ENCODE measurements around the gene AGAP1. TPM values are rescaled to one million over a fixed set of nuclear protein-coding genes. Genes with fewer than 3 reads are reported as not detected.

Gene AGAP1
- polyA plus RNA-seq, 1 experiment, result 12.4 TPM

DNA sequence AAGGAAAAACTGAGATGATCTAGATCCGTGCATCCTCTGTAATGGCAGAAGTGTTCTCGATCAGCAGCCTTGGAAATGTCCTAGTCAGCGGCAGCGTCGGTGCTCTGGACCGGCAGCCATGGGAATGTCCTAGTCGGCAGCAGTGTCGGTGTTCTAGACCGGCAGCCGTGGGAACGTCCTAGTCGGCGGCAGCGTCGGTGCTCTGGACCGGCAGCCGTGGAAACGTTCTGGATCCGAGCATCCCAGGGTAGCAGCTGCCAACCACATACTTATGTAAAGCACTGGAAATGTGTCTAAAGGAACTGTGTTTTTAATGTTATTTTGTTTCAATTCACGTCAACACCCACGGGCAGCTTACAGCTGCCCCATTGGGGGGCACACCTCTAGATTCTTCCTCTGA is 615.6 kb downstream of the AGAP1 start:
- Histone ChIP-seq H3K27me3 (ENCODE audit: control insufficient read depth, insufficient read depth, low read length) (no peaks in the 10 kb centered on the region), H3K27ac (ENCODE audit: low read depth, low read length) (no peak overlapping the region), H3K9me3 (ENCODE audit: control insufficient read depth, insufficient read depth, low read length) (no peaks in the 10 kb centered on the region; the same call in 1 of the 2 replicates), H3K4me3 (ENCODE audit: low read depth, low read length) (no peak overlapping the region)
- TF ChIP-seq, protein P1, sequence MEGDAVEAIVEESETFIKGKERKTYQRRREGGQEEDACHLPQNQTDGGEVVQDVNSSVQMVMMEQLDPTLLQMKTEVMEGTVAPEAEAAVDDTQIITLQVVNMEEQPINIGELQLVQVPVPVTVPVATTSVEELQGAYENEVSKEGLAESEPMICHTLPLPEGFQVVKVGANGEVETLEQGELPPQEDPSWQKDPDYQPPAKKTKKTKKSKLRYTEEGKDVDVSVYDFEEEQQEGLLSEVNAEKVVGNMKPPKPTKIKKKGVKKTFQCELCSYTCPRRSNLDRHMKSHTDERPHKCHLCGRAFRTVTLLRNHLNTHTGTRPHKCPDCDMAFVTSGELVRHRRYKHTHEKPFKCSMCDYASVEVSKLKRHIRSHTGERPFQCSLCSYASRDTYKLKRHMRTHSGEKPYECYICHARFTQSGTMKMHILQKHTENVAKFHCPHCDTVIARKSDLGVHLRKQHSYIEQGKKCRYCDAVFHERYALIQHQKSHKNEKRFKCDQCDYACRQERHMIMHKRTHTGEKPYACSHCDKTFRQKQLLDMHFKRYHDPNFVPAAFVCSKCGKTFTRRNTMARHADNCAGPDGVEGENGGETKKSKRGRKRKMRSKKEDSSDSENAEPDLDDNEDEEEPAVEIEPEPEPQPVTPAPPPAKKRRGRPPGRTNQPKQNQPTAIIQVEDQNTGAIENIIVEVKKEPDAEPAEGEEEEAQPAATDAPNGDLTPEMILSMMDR (IDR thresholded peaks at IDR 0.05; ENCODE audit: low read depth, low read length), result no peak
- ChIA-PET CTCF (no interaction called here), POLR2A (no interaction called here)
- DNase-seq (ENCODE audit: low read depth, low spot score), result no peak

DNA sequence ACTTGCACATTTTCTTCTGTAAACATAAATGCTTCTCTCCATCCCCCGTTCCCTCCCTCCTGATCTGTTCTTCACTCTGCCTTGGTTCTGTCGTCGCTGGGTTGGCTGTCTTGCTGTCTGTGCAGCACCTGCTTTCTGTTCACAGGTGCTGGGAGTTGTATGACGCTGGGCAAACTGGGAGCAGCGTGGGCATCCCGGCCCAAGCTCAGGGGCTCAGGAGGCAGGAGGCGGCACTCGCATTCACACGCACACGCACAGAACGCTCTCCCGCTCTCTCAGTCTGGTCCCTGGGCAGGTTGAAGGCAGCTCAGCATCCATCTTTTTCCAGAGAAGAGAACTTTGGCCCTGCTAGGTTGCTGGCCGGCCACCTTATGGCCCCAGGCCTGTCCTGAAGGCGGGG is 618.6 kb downstream of the AGAP1 start:
- CTCF ChIA-PET, result no interaction called here
- POLR2A ChIA-PET, result no interaction called here
- H3K9me3 ChIP-seq (ENCODE audit: control insufficient read depth, insufficient read depth, low read length), result no peaks in the 10 kb centered on the region; the same call in 1 of the 2 replicates
- no peak overlapping the region for H3K27ac ChIP-seq (ENCODE audit: low read depth, low read length)
- no peaks in the 10 kb centered on the region for H3K27me3 ChIP-seq (ENCODE audit: control insufficient read depth, insufficient read depth, low read length)
- TF ChIP-seq, protein P1 (IDR thresholded peaks at IDR 0.05; ENCODE audit: low read depth, low read length), result no peak
- DNase-seq (ENCODE audit: low read depth, low spot score), result no peak
- H3K4me3 ChIP-seq (ENCODE audit: low read depth, low read length), result no peak overlapping the region

DNA sequence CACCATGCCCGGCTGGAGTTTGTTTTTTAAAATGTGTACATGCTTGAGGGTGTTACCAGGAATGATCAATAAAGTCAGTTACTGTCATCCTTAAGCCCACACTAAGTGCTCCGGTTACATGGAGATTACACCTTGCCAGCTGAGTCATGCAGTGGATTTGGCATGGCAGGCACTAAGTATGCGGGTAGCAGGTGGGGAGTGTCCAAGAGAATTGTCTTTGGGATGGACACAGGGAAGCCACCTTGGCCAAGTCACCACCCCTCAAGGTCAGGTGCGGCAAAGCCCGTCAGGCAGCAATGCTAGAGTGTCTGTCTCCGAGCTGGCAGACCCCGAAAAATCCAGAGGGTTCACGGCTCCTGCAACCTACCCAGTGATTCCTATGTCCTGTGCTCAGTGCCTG is 619.6 kb downstream of the AGAP1 start:
- no peak overlapping the region for H3K27ac ChIP-seq (ENCODE audit: low read depth, low read length)
- no peaks in the 10 kb centered on the region for H3K27me3 ChIP-seq (ENCODE audit: control insufficient read depth, insufficient read depth, low read length)
- H3K9me3 ChIP-seq (ENCODE audit: control insufficient read depth, insufficient read depth, low read length), result no peaks in the 10 kb centered on the region; the same call in 1 of the 2 replicates
- ChIA-PET CTCF (no interaction called here), POLR2A (no interaction called here)
- DNase-seq (ENCODE audit: low read depth, low spot score), result no peak
- TF ChIP-seq, protein P1 (IDR thresholded peaks at IDR 0.05; ENCODE audit: low read depth, low read length), result no peak
- no peak overlapping the region for H3K4me3 ChIP-seq (ENCODE audit: low read depth, low read length)

DNA sequence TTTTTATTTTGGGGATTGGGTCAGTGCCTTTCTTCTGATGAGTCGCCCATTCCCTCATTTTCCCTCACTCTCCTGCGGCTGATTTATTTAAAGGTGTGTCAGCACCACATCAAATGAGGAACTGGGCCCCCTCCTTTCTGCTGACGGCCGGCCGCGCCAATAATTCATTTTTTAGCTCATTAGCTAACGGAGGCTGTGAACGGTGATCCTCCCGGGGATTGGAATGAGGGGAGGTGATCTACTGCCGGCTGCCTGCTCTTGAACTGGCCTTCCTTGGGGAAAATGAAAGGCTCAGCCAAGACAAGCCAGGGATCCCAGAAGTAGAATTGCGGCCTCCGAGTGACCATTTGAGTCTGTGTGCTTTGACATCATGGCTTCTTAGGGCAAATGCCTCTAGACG is 620.1 kb downstream of the AGAP1 start:
- CTCF ChIA-PET, result no interaction called here
- POLR2A ChIA-PET, result no interaction called here
- Histone ChIP-seq H3K27me3 (ENCODE audit: control insufficient read depth, insufficient read depth, low read length) (no peaks in the 10 kb centered on the region), H3K27ac (ENCODE audit: low read depth, low read length) (no peak overlapping the region), H3K9me3 (ENCODE audit: control insufficient read depth, insufficient read depth, low read length) (no peaks in the 10 kb centered on the region; the same call in 1 of the 2 replicates), H3K4me3 (ENCODE audit: low read depth, low read length) (no peak overlapping the region)
- DNase-seq (ENCODE audit: low read depth, low spot score), result no peak
- TF ChIP-seq, protein P1 (IDR thresholded peaks at IDR 0.05; ENCODE audit: low read depth, low read length), result no peak

DNA sequence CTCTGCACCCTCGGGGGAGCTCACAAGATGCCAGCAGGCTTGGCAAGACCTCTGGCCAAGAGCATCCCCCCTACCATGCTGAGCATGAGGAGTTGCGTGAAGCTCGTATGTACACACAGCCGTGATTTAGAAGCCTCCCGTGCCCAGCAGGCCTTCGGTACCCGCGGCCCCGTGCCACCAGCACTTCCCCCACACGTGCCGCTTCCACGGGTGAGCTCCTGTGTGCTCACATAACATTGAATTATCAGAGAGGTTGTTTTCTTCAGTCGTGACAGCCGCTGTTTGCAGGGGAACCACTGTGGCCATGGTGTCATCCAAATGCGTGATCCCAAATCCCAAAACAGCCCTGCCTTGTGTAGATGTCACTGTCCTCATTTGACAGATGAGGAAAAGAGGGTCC is 621.1 kb downstream of the AGAP1 start:
- TF ChIP-seq, protein P1 (IDR thresholded peaks at IDR 0.05; ENCODE audit: low read depth, low read length), result no peak
- no peak overlapping the region for H3K4me3 ChIP-seq (ENCODE audit: low read depth, low read length)
- H3K27me3 ChIP-seq (ENCODE audit: control insufficient read depth, insufficient read depth, low read length), result no peaks in the 10 kb centered on the region
- no peak overlapping the region for H3K27ac ChIP-seq (ENCODE audit: low read depth, low read length)
- no peak for DNase-seq (ENCODE audit: low read depth, low spot score)
- no peaks in the 10 kb centered on the region; the same call in 1 of the 2 replicates for H3K9me3 ChIP-seq (ENCODE audit: control insufficient read depth, insufficient read depth, low read length)
- ChIA-PET CTCF (interaction anchor here (1.1 to 1.6 kb wide), 2 partner anchors 63 to 349 kb away, joined by 3 to 4 read pairs; no protein-coding TSS in a partner anchor), POLR2A (no interaction called here)

Measured in AG04450 (cell line).